Measurements from ENCODE around the gene MYO15A. TPM values are rescaled to one million over a fixed set of nuclear protein-coding genes. Genes with fewer than 3 reads are reported as not detected.
A peak's percentile ranks its signal among the peaks of the same experiment; 100 is the strongest.

MYO15A gene
- total RNA-seq (2021) (0.28 and 0.44 TPM in 2 replicates), Bru-seq, nascent RNA (percentile 16 among the genes with signal in this experiment), BruChase-seq, experiment 1, labeled RNA remaining after a 2-hour chase (percentile 18 among the genes with signal in this experiment), BruChase-seq, experiment 2, labeled RNA remaining after a 6-hour chase (percentile 19 among the genes with signal in this experiment)
- long read RNA-seq, result 0 reads

GRCh38 chr17:18108401-18109312 lies at the start of gene MYO15A:
TSS of gene MYO15A (plus strand) at chr17:18108756. CDS start at chr17:18118801, 10,045 bp downstream.
- Histone ChIP-seq H3K9me3 (ENCODE audit: low read depth, low read length, poor library complexity, severe bottlenecking) (no peaks in the 10 kb centered on the region), H3K27ac (ENCODE audit: low read depth, low read length, poor library complexity, severe bottlenecking) (peak within 1 kb of the TSS; percentile 21), H3K27me3 (replicated peaks; ENCODE audit: insufficient read depth, low read depth, low read length, poor library complexity) (no peaks in the 10 kb centered on the region), H3K4me3 (ENCODE audit: low read depth, low read length, poor library complexity, severe bottlenecking) (no peak within 1 kb of the TSS), H3K36me3 (ENCODE audit: insufficient read depth, low read length, poor library complexity, severe bottlenecking) (peaks cover 2% of the 10 kb centered on the region), H3K4me1 (ENCODE audit: insufficient read depth, low read length, poor library complexity, severe bottlenecking) (peaks cover 12% of the 10 kb centered on the region)
- BruUV-seq (replicated peaks), result no TSS peak
- peak; percentile 55 for DNase-seq (ENCODE audit: low spot score)
- CTCF ChIA-PET, result no interaction called here
- POLR2A ChIA-PET (ENCODE audit: low non-redundant PET), result no interaction called here
- no peak for TF ChIP-seq CTCF (conservative IDR thresholded peaks at IDR 0.05; ENCODE audit: low read depth, low read length)
- TF ChIP-seq EZH2 (IDR thresholded peaks at IDR 0.05; ENCODE audit: borderline replicate concordance, low read depth, low read length, poor library complexity, severe bottlenecking), result no peak
- intact Hi-C loops (cut with micrococcal nuclease; ENCODE audit: unreplicated experiment), result no loop called here

GRCh38 chr17:18059283-18059682 lies 49.3 kb upstream of the MYO15A start:
- no peak for TF ChIP-seq EZH2 (IDR thresholded peaks at IDR 0.05; ENCODE audit: borderline replicate concordance, low read depth, low read length, poor library complexity, severe bottlenecking)
- TF ChIP-seq CTCF (conservative IDR thresholded peaks at IDR 0.05; ENCODE audit: low read depth, low read length), result no peak
- CTCF ChIA-PET, result no interaction called here
- intact Hi-C loops (cut with micrococcal nuclease; ENCODE audit: unreplicated experiment), result no loop called here
- H3K4me3 ChIP-seq (ENCODE audit: low read depth, low read length, poor library complexity, severe bottlenecking), result no peak overlapping the region
- no TSS peak for BruUV-seq (replicated peaks)
- no peaks in the 10 kb centered on the region for H3K9me3 ChIP-seq (ENCODE audit: low read depth, low read length, poor library complexity, severe bottlenecking)
- POLR2A ChIA-PET (ENCODE audit: low non-redundant PET), result no interaction called here
- peaks cover 34% of the 10 kb centered on the region for H3K36me3 ChIP-seq (ENCODE audit: insufficient read depth, low read length, poor library complexity, severe bottlenecking)
- no peak overlapping the region for H3K27ac ChIP-seq (ENCODE audit: low read depth, low read length, poor library complexity, severe bottlenecking)
- no peak for DNase-seq (ENCODE audit: low spot score)
- H3K27me3 ChIP-seq (replicated peaks; ENCODE audit: insufficient read depth, low read depth, low read length, poor library complexity), result no peaks in the 10 kb centered on the region
- no peaks in the 10 kb centered on the region for H3K4me1 ChIP-seq (ENCODE audit: insufficient read depth, low read length, poor library complexity, severe bottlenecking)

- intact Hi-C loops (cut with micrococcal nuclease; ENCODE audit: unreplicated experiment), result no loop called here
- TF ChIP-seq CTCF (conservative IDR thresholded peaks at IDR 0.05; ENCODE audit: low read depth, low read length) (no peak), EZH2 (IDR thresholded peaks at IDR 0.05; ENCODE audit: borderline replicate concordance, low read depth, low read length, poor library complexity, severe bottlenecking) (no peak)
- BruUV-seq (replicated peaks), result no TSS peak
- CTCF ChIA-PET, result no interaction called here
- H3K4me1 ChIP-seq (ENCODE audit: insufficient read depth, low read length, poor library complexity, severe bottlenecking), result no peaks in the 10 kb centered on the region
- H3K27me3 ChIP-seq (replicated peaks; ENCODE audit: insufficient read depth, low read depth, low read length, poor library complexity), result no peaks in the 10 kb centered on the region
- no peak overlapping the region for H3K4me3 ChIP-seq (ENCODE audit: low read depth, low read length, poor library complexity, severe bottlenecking)
- no peaks in the 10 kb centered on the region for H3K9me3 ChIP-seq (ENCODE audit: low read depth, low read length, poor library complexity, severe bottlenecking)
- no peak for DNase-seq (ENCODE audit: low spot score)
- POLR2A ChIA-PET (ENCODE audit: low non-redundant PET), result no interaction called here
- H3K27ac ChIP-seq (ENCODE audit: low read depth, low read length, poor library complexity, severe bottlenecking), result no peak overlapping the region
- H3K36me3 ChIP-seq (ENCODE audit: insufficient read depth, low read length, poor library complexity, severe bottlenecking), result peaks cover 13% of the 10 kb centered on the region
Measured at GRCh38 chr17:18064053-18064452, 44.5 kb upstream of the MYO15A start.
